ENCODE data around the gene KCNC4. TPM values are rescaled to one million over a fixed set of nuclear protein-coding genes. Genes with fewer than 3 reads are reported as not detected.

Gene KCNC4

DNA sequence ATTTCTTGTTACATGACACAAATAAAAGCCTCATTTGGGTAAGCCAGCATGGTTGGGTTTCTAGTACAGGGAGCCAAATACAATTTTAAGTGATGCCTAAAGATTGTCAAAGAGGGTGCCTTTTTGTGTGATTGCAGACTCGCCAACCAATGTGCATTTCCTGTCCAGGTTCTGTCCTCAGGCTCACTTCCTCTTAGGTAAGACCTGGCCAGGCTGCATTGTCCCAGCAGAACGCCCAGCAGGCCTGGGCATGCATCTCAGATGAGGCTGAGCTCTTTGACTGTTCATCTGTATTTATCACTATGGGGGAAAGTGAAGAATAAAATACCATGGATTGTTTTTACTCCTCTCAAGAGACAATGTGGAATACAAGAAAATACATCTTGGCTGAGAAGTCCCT is 49.7 kb downstream of the KCNC4 start:
- Histone ChIP-seq H2AK5ac (ENCODE audit: low read length, severe bottlenecking) (no peak overlapping the region), H2BK5ac (ENCODE audit: low read depth, low read length, poor library complexity, severe bottlenecking) (no peak overlapping the region), H3K27ac (ENCODE audit: low read length, poor library complexity, severe bottlenecking) (no peak overlapping the region), H3K4me3 (ENCODE audit: insufficient read depth in 1 of 2, low read depth in 1 of 2, low read length in 2 of 2) (no peak overlapping the region), H3K36me3 (ENCODE audit: control insufficient read depth in 1 of 2, insufficient read depth in 2 of 2, low read depth in 1 of 2, low read length in 2 of 2) (no peaks in the 10 kb centered on the region), H4K8ac (ENCODE audit: low read length) (no peak overlapping the region), H3K4me1 (ENCODE audit: control insufficient read depth, insufficient read depth, low read depth, low read length) (no peaks in the 10 kb centered on the region), H3K9me3 (ENCODE audit: control insufficient read depth, low read length) (no peaks in the 10 kb centered on the region), H4K91ac (ENCODE audit: low read length) (no peak overlapping the region), H2AFZ (ENCODE audit: low read depth, low read length) (no peak overlapping the region), H2BK120ac (ENCODE audit: low read depth, low read length) (no peak overlapping the region), H3K4ac (ENCODE audit: low read depth in 1 of 2, low read length in 2 of 2) (no peak overlapping the region), H3K9ac (ENCODE audit: low read length) (no peak overlapping the region), H2BK15ac (ENCODE audit: low read depth, poor library complexity, severe bottlenecking) (no peak overlapping the region), H3K4me2 (ENCODE audit: low read length, poor library complexity, severe bottlenecking) (no peak overlapping the region), H3K27me3 (ENCODE audit: control insufficient read depth in 1 of 2, insufficient read depth in 1 of 2, low read length in 2 of 2) (peaks cover 33 to 36% of the 10 kb centered on the region in 2 experiments), H3K79me1 (replicated peaks; ENCODE audit: low read length, poor library complexity, severe bottlenecking) (no peaks in the 10 kb centered on the region), H2BK12ac (ENCODE audit: low read length in 2 of 2) (no peak overlapping the region), H3K18ac (ENCODE audit: low read depth in 1 of 2, low read length in 2 of 2) (no peak overlapping the region), H3K23ac (ENCODE audit: low read length in 2 of 2) (no peak overlapping the region), H3K14ac (ENCODE audit: low read length in 2 of 2) (no peak overlapping the region)
- DNase-seq = no peak
- WGBS = 58% methylated on average over 1 of the region's 2 CpGs

Small RNA genes lying within 50 kb of the gene (small RNA-seq; reads per million reads assigned to genes)
- not detected for gene AL137790.1 (ENCODE audit: low read depth)

All from mesenchymal stem cell (in vitro differentiated cells and primary cell).